Liver (tissue), 3 donors: ENCODE data around the gene RAD51B.

Experiments
- ATF3 ChIP-seq: IDR thresholded peaks from 2 replicates; pipeline ENCODE4 v1.6.1; 2016; ENCODE audit warnings: antibody characterized with exemption
- EGR1 ChIP-seq, 2 donors: IDR thresholded peaks; 2 replicates each; pipeline ENCODE4 v1.6.1; 2016 to 2018; ENCODE audit warnings: antibody characterized with exemption in 2 of 2, low read depth in 2 of 2
- FOXA1 ChIP-seq: IDR thresholded peaks from 2 replicates; pipeline ENCODE4 v1.6.1; 2016; ENCODE audit warnings: antibody characterized with exemption
- HNF4G ChIP-seq: IDR thresholded peaks from 2 replicates; pipeline ENCODE4 v1.6.1; 2016; ENCODE audit warnings: antibody characterized with exemption
- JUND ChIP-seq, 2 donors: IDR thresholded peaks; 2 replicates each; pipeline ENCODE4 v1.6.1; 2016; ENCODE audit warnings: antibody characterized with exemption in 2 of 2
- RAD21 ChIP-seq, 2 donors: IDR thresholded peaks; 2 replicates each; pipeline ENCODE4 v1.6.1; 2016; ENCODE audit warnings: antibody characterized with exemption in 2 of 2, mild to moderate bottlenecking in 2 of 2
- RXRA ChIP-seq, 2 donors: IDR thresholded peaks; 2 replicates each; pipeline ENCODE4 v1.6.1; 2017 to 2018; ENCODE audit warnings: antibody characterized with exemption in 2 of 2, mild to moderate bottlenecking in 1 of 2
- TAF1 ChIP-seq: conservative IDR thresholded peaks from 2 replicates; pipeline ENCODE4 v1.6.1; 2016; ENCODE audit warnings: antibody characterized with exemption, mild to moderate bottlenecking
- YY1 ChIP-seq: IDR thresholded peaks from 2 replicates; pipeline ENCODE4 v1.6.1; 2016; ENCODE audit warnings: antibody characterized with exemption, mild to moderate bottlenecking
- TF ChIP-seq, protein P1 (sequence below): IDR thresholded peaks from 2 replicates; pipeline ENCODE4 v1.6.1; 2016; ENCODE audit warnings: antibody characterized with exemption
- TF ChIP-seq, protein P2 (sequence below): fragments of 150-350 bp; IDR thresholded peaks from 2 replicates; pipeline ENCODE4 v1.5.1; 2017; ENCODE audit warnings: improper control_type of control experiment, low read depth, low read length; ENCODE audit not compliant: missing input control
- TF ChIP-seq, protein P3 (sequence below): IDR thresholded peaks from 2 replicates; pipeline ENCODE4 v1.6.1; 2016; ENCODE audit warnings: antibody characterized with exemption, mild to moderate bottlenecking
- donor health status: healthy.
- donor health status: healthy.

- TF ChIP-seq, protein P1, sequence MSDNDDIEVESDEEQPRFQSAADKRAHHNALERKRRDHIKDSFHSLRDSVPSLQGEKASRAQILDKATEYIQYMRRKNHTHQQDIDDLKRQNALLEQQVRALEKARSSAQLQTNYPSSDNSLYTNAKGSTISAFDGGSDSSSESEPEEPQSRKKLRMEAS = no peak
- TF ChIP-seq ATF3 (no peak), JUND (IDR thresholded peaks at IDR 0.05) (no peak), RXRA (IDR thresholded peaks at IDR 0.05) (no peak), TAF1 (no peak), EGR1 (IDR thresholded peaks at IDR 0.05; ENCODE audit: low read depth in 2 of 2) (no peak), FOXA1 (no peak), YY1 (no peak), RAD21 (IDR thresholded peaks at IDR 0.05) (no peak), HNF4G (no peak)
- TF ChIP-seq, protein P2, sequence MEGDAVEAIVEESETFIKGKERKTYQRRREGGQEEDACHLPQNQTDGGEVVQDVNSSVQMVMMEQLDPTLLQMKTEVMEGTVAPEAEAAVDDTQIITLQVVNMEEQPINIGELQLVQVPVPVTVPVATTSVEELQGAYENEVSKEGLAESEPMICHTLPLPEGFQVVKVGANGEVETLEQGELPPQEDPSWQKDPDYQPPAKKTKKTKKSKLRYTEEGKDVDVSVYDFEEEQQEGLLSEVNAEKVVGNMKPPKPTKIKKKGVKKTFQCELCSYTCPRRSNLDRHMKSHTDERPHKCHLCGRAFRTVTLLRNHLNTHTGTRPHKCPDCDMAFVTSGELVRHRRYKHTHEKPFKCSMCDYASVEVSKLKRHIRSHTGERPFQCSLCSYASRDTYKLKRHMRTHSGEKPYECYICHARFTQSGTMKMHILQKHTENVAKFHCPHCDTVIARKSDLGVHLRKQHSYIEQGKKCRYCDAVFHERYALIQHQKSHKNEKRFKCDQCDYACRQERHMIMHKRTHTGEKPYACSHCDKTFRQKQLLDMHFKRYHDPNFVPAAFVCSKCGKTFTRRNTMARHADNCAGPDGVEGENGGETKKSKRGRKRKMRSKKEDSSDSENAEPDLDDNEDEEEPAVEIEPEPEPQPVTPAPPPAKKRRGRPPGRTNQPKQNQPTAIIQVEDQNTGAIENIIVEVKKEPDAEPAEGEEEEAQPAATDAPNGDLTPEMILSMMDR = no peak
- TF ChIP-seq, protein P3, sequence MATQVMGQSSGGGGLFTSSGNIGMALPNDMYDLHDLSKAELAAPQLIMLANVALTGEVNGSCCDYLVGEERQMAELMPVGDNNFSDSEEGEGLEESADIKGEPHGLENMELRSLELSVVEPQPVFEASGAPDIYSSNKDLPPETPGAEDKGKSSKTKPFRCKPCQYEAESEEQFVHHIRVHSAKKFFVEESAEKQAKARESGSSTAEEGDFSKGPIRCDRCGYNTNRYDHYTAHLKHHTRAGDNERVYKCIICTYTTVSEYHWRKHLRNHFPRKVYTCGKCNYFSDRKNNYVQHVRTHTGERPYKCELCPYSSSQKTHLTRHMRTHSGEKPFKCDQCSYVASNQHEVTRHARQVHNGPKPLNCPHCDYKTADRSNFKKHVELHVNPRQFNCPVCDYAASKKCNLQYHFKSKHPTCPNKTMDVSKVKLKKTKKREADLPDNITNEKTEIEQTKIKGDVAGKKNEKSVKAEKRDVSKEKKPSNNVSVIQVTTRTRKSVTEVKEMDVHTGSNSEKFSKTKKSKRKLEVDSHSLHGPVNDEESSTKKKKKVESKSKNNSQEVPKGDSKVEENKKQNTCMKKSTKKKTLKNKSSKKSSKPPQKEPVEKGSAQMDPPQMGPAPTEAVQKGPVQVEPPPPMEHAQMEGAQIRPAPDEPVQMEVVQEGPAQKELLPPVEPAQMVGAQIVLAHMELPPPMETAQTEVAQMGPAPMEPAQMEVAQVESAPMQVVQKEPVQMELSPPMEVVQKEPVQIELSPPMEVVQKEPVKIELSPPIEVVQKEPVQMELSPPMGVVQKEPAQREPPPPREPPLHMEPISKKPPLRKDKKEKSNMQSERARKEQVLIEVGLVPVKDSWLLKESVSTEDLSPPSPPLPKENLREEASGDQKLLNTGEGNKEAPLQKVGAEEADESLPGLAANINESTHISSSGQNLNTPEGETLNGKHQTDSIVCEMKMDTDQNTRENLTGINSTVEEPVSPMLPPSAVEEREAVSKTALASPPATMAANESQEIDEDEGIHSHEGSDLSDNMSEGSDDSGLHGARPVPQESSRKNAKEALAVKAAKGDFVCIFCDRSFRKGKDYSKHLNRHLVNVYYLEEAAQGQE = no peak
These were observed 583.0 kb downstream of the RAD51B start for GRCh38 chr14:68402525-68403101.
